Nephron (organoid): ENCODE results near the gene RAB3IL1.

Experiments used
- H3K27ac Mint-ChIP-seq, 3 experiments: 2 replicates each; pipeline ENCODE4 v1.8.0; 2020; ENCODE audit warnings: mixed read lengths in 3 of 3, mild to moderate bottlenecking in 2 of 3, moderate library complexity in 1 of 3
- H3K27me3 Mint-ChIP-seq: 2 replicates; pipeline ENCODE4 v1.8.0; 2021; ENCODE audit warnings: low read depth, mild to moderate bottlenecking, moderate library complexity, mixed read lengths
- H3K36me3 Mint-ChIP-seq: 2 replicates; pipeline ENCODE4 v1.8.0; 2020; ENCODE audit warnings: low read depth, mixed read lengths
- H3K4me1 Mint-ChIP-seq: 2 replicates; pipeline ENCODE4 v1.8.0; 2020; ENCODE audit warnings: mixed read lengths
- H3K4me3 Mint-ChIP-seq, 3 experiments: 2 replicates each; pipeline ENCODE4 v1.8.0; 2020; ENCODE audit warnings: mild to moderate bottlenecking in 3 of 3, mixed read lengths in 3 of 3, moderate library complexity in 2 of 3
- H3K9me3 Mint-ChIP-seq: 2 replicates; pipeline ENCODE4 v1.8.0; 2020; ENCODE audit warnings: mixed read lengths
- TF ChIP-seq, protein P1 (sequence below), 3 experiments: fragments of 200-600 bp; sonication (generic); IDR thresholded peaks; one replicate each; pipeline ENCODE4 v1.5.0; 2021; ENCODE audit warnings: antibody characterized with exemption in 3 of 3; ENCODE audit not compliant: unreplicated experiment in 3 of 3

Gene RAB3IL1

DNA sequence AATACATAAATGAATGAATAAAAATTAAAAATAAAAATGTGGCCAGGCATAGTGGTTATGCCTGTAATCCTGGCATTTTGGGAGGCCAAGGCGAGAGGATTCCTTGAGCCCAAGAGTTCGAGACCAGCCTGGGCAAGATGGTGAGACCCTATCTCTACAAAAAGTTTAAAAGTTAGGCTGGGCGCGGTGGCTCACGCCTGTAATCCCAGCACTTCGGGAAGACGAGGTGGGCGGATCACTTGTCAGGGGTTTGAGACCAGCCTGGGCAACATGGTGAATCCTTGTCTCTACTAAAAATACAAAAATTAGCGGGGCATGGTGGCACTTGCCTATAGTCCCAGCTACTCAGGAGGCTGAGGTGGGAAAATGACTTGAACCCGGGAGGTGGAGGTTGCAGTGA is 23.1 kb upstream of the RAB3IL1 start:
- Mint-ChIP-seq H3K27ac (no peak overlapping the region), H3K4me3 (no peak overlapping the region), H3K4me1 (no peaks in the 10 kb centered on the region), H3K36me3 (peaks cover 7% of the 10 kb centered on the region), H3K27me3 (no peaks in the 10 kb centered on the region), H3K9me3 (peaks cover 28% of the 10 kb centered on the region)
- TF ChIP-seq, protein P1, sequence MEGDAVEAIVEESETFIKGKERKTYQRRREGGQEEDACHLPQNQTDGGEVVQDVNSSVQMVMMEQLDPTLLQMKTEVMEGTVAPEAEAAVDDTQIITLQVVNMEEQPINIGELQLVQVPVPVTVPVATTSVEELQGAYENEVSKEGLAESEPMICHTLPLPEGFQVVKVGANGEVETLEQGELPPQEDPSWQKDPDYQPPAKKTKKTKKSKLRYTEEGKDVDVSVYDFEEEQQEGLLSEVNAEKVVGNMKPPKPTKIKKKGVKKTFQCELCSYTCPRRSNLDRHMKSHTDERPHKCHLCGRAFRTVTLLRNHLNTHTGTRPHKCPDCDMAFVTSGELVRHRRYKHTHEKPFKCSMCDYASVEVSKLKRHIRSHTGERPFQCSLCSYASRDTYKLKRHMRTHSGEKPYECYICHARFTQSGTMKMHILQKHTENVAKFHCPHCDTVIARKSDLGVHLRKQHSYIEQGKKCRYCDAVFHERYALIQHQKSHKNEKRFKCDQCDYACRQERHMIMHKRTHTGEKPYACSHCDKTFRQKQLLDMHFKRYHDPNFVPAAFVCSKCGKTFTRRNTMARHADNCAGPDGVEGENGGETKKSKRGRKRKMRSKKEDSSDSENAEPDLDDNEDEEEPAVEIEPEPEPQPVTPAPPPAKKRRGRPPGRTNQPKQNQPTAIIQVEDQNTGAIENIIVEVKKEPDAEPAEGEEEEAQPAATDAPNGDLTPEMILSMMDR (IDR thresholded peaks at IDR 0.05; ENCODE audit: unreplicated experiment in 3 of 3): no peak

DNA sequence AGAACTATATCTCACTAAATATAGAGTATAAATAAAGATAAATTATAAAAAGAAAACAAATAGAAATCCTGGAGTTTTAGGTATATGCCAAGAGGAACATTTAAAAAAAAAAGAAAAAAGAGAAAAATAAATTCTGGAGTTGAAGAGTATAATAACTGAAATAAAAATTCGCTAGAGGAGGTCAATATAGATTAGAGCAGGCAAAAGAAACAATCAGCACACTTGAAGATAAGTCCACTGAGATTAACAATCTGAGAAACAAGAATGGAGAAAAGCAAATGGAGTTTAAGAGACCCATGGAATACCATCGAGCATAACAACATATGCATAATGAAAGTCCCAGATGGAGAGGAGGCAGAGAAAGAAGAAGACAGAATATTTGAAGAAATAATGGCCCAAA is 18.5 kb upstream of the RAB3IL1 start:
- H3K27ac Mint-ChIP-seq: no peak overlapping the region
- H3K9me3 Mint-ChIP-seq: peaks cover 29% of the 10 kb centered on the region
- H3K4me3 Mint-ChIP-seq: no peak overlapping the region
- H3K27me3 Mint-ChIP-seq: no peaks in the 10 kb centered on the region
- TF ChIP-seq, protein P1 (IDR thresholded peaks at IDR 0.05; ENCODE audit: unreplicated experiment in 3 of 3): no peak
- H3K4me1 Mint-ChIP-seq: no peaks in the 10 kb centered on the region
- H3K36me3 Mint-ChIP-seq: peaks cover 7% of the 10 kb centered on the region

DNA sequence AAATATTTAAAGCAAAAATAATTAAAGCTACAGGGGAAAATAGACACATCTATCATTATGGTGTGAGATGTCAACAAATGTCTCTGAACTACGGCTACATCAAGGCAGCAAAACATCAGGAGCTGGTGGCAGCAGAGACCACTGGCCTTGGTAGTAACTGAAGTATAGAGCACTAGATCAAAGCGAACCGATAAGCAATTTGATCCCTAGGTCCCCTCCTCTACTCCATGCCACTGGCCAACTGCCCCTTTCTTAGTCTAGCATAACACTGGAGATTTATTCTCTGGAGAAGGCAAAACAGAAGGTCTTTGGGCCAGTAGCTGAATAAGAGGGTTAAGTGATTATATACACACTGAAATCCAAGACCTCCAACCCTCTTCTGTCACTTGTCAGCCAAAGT is 13.6 kb upstream of the RAB3IL1 start:
- H3K4me3 Mint-ChIP-seq: no peak overlapping the region
- TF ChIP-seq, protein P1 (IDR thresholded peaks at IDR 0.05; ENCODE audit: unreplicated experiment in 3 of 3): no peak
- peaks cover 6% of the 10 kb centered on the region for H3K36me3 Mint-ChIP-seq

DNA sequence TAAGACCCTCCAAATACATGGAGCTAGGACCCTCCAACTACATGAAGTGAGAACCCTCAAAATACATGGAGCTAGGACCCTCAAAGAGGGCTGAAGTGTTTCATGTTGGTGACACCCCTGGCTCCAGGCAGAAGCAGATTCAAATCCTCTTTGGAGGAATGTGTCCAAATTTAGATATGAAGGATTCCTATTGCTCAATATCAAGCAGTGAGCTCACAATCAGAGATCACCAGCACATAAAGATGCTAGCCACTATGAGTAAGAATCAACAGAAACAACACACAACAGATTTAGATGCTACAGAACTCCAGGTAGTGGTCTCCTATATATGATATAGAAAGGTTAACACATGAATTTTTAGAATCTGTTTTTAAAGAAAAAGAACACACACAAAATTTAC is 11.2 kb upstream of the RAB3IL1 start:
- no peaks in the 10 kb centered on the region for H3K27me3 Mint-ChIP-seq
- TF ChIP-seq, protein P1 (IDR thresholded peaks at IDR 0.05; ENCODE audit: unreplicated experiment in 3 of 3): no peak
- peaks cover 5% of the 10 kb centered on the region for H3K36me3 Mint-ChIP-seq
- H3K27ac Mint-ChIP-seq: no peak overlapping the region
- H3K9me3 Mint-ChIP-seq: peaks cover 6% of the 10 kb centered on the region
- H3K4me3 Mint-ChIP-seq: no peak overlapping the region
- H3K4me1 Mint-ChIP-seq: peaks cover 39% of the 10 kb centered on the region

More for the DNA sequence above, 13.6 kb upstream of the RAB3IL1 start:
- no peak overlapping the region for H3K27ac Mint-ChIP-seq
- peaks cover 8% of the 10 kb centered on the region for H3K9me3 Mint-ChIP-seq
- peaks cover 16% of the 10 kb centered on the region for H3K4me1 Mint-ChIP-seq
- no peaks in the 10 kb centered on the region for H3K27me3 Mint-ChIP-seq

DNA sequence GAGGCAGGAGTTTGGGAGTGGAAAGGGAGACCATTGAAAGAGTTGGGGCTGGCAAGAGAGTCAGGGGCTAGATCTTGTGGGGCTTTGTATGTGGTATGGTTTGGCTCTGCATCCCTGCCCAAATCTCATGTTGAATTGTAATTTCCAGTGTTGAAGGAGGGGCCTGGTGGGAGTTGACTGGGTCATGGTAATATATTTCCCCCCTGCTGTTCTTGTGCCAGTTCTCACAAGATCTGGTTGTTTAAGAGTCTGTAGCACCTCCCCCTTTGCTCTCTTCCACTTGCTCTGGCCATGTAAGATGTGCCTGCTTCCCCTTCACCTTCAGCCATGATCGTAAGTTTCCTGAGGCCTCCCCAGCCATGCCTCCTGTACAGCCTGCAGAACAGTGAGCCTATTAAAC is 10.1 kb upstream of the RAB3IL1 start:
- peak overlapping the region; percentile 26 to 66 (median 44) for H3K27ac Mint-ChIP-seq
- H3K9me3 Mint-ChIP-seq: peaks cover 3% of the 10 kb centered on the region
- H3K27me3 Mint-ChIP-seq: no peaks in the 10 kb centered on the region
- peaks cover 5% of the 10 kb centered on the region for H3K36me3 Mint-ChIP-seq
- H3K4me1 Mint-ChIP-seq: peaks cover 50% of the 10 kb centered on the region
- TF ChIP-seq, protein P1 (IDR thresholded peaks at IDR 0.05; ENCODE audit: unreplicated experiment in 3 of 3): no peak
- H3K4me3 Mint-ChIP-seq: no peak overlapping the region

DNA sequence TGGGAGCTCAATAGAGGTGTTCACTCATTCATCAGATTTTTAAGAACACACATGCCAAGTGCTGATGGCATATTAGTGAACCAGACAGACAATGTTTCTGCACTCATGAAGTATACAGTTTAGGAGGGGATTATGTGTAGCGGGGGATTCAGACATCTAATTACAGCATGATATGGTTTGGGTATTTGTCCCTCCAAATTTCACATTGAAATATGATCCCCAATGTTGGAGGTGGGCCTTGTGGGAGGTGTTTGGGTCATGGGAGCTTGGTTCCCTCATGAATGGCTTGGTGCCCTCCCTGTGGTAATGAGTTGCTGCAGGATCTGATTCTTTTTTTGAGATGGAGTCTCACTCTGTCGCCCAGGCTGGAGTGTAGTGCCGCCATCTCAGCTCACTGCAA is 8.9 kb upstream of the RAB3IL1 start:
- H3K4me1 Mint-ChIP-seq: peaks cover 57% of the 10 kb centered on the region
- peaks cover 5% of the 10 kb centered on the region for H3K36me3 Mint-ChIP-seq
- H3K27me3 Mint-ChIP-seq: no peaks in the 10 kb centered on the region
- H3K4me3 Mint-ChIP-seq: no peak overlapping the region
- peak overlapping the region; percentile 98 to 100 (median 99) for H3K27ac Mint-ChIP-seq
- peaks cover 3% of the 10 kb centered on the region for H3K9me3 Mint-ChIP-seq
- TF ChIP-seq, protein P1 (IDR thresholded peaks at IDR 0.05; ENCODE audit: unreplicated experiment in 3 of 3): no peak
